GM23338 (cell line): ENCODE data around the gene MPPED2. TPM values are rescaled to one million over a fixed set of nuclear protein-coding genes. Genes with fewer than 3 reads are reported as not detected.

Experiments
- ATAC-seq: fragments of 200-7000 bp; cut with Tn5 transposase; 3 replicates; pipeline ENCODE4 v1.9.1; 2020
- DNase-seq: peaks from one replicate; pipeline ENCODE4 v3.0.0-alpha.2; 2015; ENCODE audit warnings: low spot score
- H2AFZ ChIP-seq: fragments of 200-600 bp; sonication (generic); 2 replicates; pipeline ENCODE4 v1.8.0; 2016; ENCODE audit warnings: antibody characterized with exemption, mild to moderate bottlenecking, moderate library complexity
- H3F3A ChIP-seq: fragments of 200-600 bp; sonication (generic); replicated peaks from 2 replicates; pipeline ENCODE4 v1.8.0; 2017; ENCODE audit warnings: antibody characterized with exemption, mixed run types, low read depth
- H3K27ac ChIP-seq: fragments of 200-600 bp; sonication (generic); 2 replicates; pipeline ENCODE4 v1.6.1; 2016; ENCODE audit warnings: low read depth
- H3K27me3 ChIP-seq: fragments of 200-600 bp; sonication (generic); 2 replicates; pipeline ENCODE4 v1.8.0; 2016; ENCODE audit warnings: mild to moderate bottlenecking, mixed run types, moderate library complexity; ENCODE audit not compliant: insufficient read depth
- H3K36me3 ChIP-seq: fragments of 200-600 bp; sonication (generic); 2 replicates; pipeline ENCODE4 v1.8.0; 2016; ENCODE audit warnings: mild to moderate bottlenecking; ENCODE audit not compliant: insufficient read depth
- H3K4me1 ChIP-seq: fragments of 200-600 bp; sonication (generic); 2 replicates; pipeline ENCODE4 v1.8.0; 2016; ENCODE audit warnings: mild to moderate bottlenecking, moderate library complexity; ENCODE audit not compliant: insufficient read depth
- H3K4me2 ChIP-seq: fragments of 200-600 bp; sonication (generic); 2 replicates; pipeline ENCODE4 v1.7.1; 2017; ENCODE audit warnings: mixed run types
- H3K4me3 ChIP-seq: fragments of 200-600 bp; sonication (generic); 2 replicates; pipeline ENCODE4 v1.6.1; 2016; ENCODE audit warnings: mixed run types
- H3K79me2 ChIP-seq: fragments of 200-600 bp; sonication (generic); replicated peaks from 2 replicates; pipeline ENCODE4 v1.8.0; 2017; ENCODE audit warnings: mild to moderate bottlenecking; ENCODE audit not compliant: insufficient read depth
- H3K9me2 ChIP-seq: fragments of 200-600 bp; sonication (generic); 2 replicates; pipeline ENCODE4 v1.8.0; 2017; ENCODE audit not compliant: insufficient read depth
- H4K20me1 ChIP-seq: fragments of 200-600 bp; sonication (generic); replicated peaks from 2 replicates; pipeline ENCODE4 v1.8.0; 2017; ENCODE audit warnings: mild to moderate bottlenecking; ENCODE audit not compliant: insufficient read depth
- H3K27ac Mint-ChIP-seq: 2 replicates; pipeline ENCODE4 v1.8.0; 2020; ENCODE audit warnings: inconsistent platforms, mild to moderate bottlenecking, moderate library complexity, mixed read lengths
- H3K27me3 Mint-ChIP-seq: 3 replicates; pipeline ENCODE4 v1.8.0; 2022; ENCODE audit warnings: low read depth, mild to moderate bottlenecking, moderate library complexity, mixed read lengths, inconsistent platforms; ENCODE audit not compliant: insufficient read depth, poor library complexity
- H3K36me3 Mint-ChIP-seq: 3 replicates; pipeline ENCODE4 v1.8.0; 2021; ENCODE audit warnings: low read depth, mild to moderate bottlenecking, inconsistent platforms, moderate library complexity, mixed read lengths
- H3K4me1 Mint-ChIP-seq: 3 replicates; pipeline ENCODE4 v1.8.0; 2020; ENCODE audit warnings: mild to moderate bottlenecking, inconsistent platforms, mixed read lengths
- H3K4me3 Mint-ChIP-seq: 3 replicates; pipeline ENCODE4 v1.8.0; 2021; ENCODE audit warnings: moderate library complexity, mild to moderate bottlenecking, inconsistent platforms, mixed read lengths
- H3K9me3 Mint-ChIP-seq: 3 replicates; pipeline ENCODE4 v1.8.0; 2020; ENCODE audit warnings: moderate library complexity, mild to moderate bottlenecking, inconsistent platforms, mixed read lengths
- CREB1 ChIP-seq: fragments of 250-450 bp; sonication (Bioruptor Pico); IDR thresholded peaks from 2 replicates; pipeline ENCODE4 v1.5.0; 2020; ENCODE audit warnings: low read depth, mild to moderate bottlenecking, moderate library complexity
- CTCF ChIP-seq, 2 experiments: fragments of 200-600 bp in 1 of 2; sonication (generic) in 1 of 2; conservative IDR thresholded peaks; 2 replicates each; pipeline versions ENCODE4 v1.5.1 to v1.6.1; 2016 to 2017; ENCODE audit warnings: antibody characterized with exemption in 2 of 2, low read depth in 2 of 2, mild to moderate bottlenecking in 2 of 2, moderate library complexity in 1 of 2
- EZH2 ChIP-seq: fragments of 200-600 bp; sonication (generic); IDR thresholded peaks from one replicate; pipeline ENCODE4 v1.8.0; 2017; ENCODE audit warnings: antibody characterized with exemption, mild to moderate bottlenecking, low read depth; ENCODE audit not compliant: unreplicated experiment
- JUNB ChIP-seq: IDR thresholded peaks from one replicate; pipeline ENCODE4 v1.6.1; 2016; ENCODE audit warnings: antibody characterized with exemption; ENCODE audit not compliant: unreplicated experiment
- NANOG ChIP-seq: IDR thresholded peaks from 2 replicates; pipeline ENCODE4 v1.6.1; 2016; ENCODE audit warnings: antibody characterized with exemption, borderline replicate concordance
- POLR2AphosphoS5 ChIP-seq: IDR thresholded peaks from 2 replicates; pipeline ENCODE4 v1.6.1; 2016; ENCODE audit warnings: antibody characterized with exemption, low read depth
- REST ChIP-seq: IDR thresholded peaks from one replicate; pipeline ENCODE4 v1.6.1; 2018; ENCODE audit warnings: antibody characterized with exemption; ENCODE audit not compliant: unreplicated experiment
- STAT1 ChIP-seq: IDR thresholded peaks from one replicate; pipeline ENCODE4 v1.6.1; 2016; ENCODE audit warnings: antibody characterized with exemption; ENCODE audit not compliant: unreplicated experiment
- ZNF331 ChIP-seq: fragments of 250-450 bp; sonication (Bioruptor Pico); IDR thresholded peaks from 2 replicates; pipeline ENCODE4 v1.5.0; 2020; ENCODE audit warnings: low read depth, mild to moderate bottlenecking, moderate library complexity
- polyA plus RNA-seq: library from polyadenylated mRNA; unstranded; fragments of >200 nt; fragmentation: Nextera tagmentation; extraction: Ambion mirVana; gene quantifications from 2 replicates; pipeline ENCODE4 v1.2.1, GENCODE V29; 2016
- total RNA-seq: library from RNA; depleted of rRNA; stranded (reverse); fragments of >200 nt; shearing (Covaris generic); gene quantifications from 2 replicates; pipeline ENCODE4 v1.2.3, GENCODE V29; 2014
- TF ChIP-seq, protein P1 (sequence below): fragments of 250-450 bp; sonication (Bioruptor Pico); IDR thresholded peaks from 2 replicates; pipeline ENCODE4 v1.5.0; 2020; ENCODE audit warnings: mild to moderate bottlenecking, moderate library complexity

MPPED2 gene
- total and polyA plus RNA-seq, 2 experiments from 2014 or later = 4.4 to 6.8 TPM

DNA sequence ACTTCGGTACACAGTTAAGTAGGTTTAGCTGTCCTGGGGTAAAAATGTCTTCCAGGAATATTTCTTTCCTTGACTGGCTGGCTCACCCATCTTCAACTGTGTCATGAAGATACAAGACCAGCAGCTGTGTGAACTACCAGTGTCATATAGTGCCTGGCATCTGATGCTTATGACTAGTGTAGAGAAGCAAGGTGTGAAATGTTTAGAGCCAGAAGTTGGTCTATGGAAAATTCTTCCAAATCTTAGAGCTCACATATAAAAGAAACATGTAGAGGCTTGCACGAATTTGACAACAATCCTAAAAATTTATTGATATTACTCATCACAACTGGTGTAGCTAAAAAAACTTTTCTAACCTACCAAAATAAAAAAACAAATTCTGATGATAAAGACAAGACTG lies 208.8 kb downstream of the MPPED2 start (continued):
- no peak for TF ChIP-seq REST

GRCh38 chr11:30370164-30370563 lies 216.0 kb downstream of the MPPED2 start:
- no peak for ATAC-seq
- DNase-seq = no peak
- TF ChIP-seq CTCF (conservative IDR thresholded peaks at IDR 0.05; ENCODE audit: low read depth in 2 of 2) = no peak
- TF ChIP-seq JUNB = no peak
- TF ChIP-seq REST = no peak
- no peak for TF ChIP-seq STAT1
- no peak for TF ChIP-seq NANOG
- no peak for TF ChIP-seq EZH2
- TF ChIP-seq ZNF331 = no peak
- no peak for TF ChIP-seq POLR2AphosphoS5
- TF ChIP-seq CREB1 (CRISPR knock-in tag) = no peak
- TF ChIP-seq, protein P1, sequence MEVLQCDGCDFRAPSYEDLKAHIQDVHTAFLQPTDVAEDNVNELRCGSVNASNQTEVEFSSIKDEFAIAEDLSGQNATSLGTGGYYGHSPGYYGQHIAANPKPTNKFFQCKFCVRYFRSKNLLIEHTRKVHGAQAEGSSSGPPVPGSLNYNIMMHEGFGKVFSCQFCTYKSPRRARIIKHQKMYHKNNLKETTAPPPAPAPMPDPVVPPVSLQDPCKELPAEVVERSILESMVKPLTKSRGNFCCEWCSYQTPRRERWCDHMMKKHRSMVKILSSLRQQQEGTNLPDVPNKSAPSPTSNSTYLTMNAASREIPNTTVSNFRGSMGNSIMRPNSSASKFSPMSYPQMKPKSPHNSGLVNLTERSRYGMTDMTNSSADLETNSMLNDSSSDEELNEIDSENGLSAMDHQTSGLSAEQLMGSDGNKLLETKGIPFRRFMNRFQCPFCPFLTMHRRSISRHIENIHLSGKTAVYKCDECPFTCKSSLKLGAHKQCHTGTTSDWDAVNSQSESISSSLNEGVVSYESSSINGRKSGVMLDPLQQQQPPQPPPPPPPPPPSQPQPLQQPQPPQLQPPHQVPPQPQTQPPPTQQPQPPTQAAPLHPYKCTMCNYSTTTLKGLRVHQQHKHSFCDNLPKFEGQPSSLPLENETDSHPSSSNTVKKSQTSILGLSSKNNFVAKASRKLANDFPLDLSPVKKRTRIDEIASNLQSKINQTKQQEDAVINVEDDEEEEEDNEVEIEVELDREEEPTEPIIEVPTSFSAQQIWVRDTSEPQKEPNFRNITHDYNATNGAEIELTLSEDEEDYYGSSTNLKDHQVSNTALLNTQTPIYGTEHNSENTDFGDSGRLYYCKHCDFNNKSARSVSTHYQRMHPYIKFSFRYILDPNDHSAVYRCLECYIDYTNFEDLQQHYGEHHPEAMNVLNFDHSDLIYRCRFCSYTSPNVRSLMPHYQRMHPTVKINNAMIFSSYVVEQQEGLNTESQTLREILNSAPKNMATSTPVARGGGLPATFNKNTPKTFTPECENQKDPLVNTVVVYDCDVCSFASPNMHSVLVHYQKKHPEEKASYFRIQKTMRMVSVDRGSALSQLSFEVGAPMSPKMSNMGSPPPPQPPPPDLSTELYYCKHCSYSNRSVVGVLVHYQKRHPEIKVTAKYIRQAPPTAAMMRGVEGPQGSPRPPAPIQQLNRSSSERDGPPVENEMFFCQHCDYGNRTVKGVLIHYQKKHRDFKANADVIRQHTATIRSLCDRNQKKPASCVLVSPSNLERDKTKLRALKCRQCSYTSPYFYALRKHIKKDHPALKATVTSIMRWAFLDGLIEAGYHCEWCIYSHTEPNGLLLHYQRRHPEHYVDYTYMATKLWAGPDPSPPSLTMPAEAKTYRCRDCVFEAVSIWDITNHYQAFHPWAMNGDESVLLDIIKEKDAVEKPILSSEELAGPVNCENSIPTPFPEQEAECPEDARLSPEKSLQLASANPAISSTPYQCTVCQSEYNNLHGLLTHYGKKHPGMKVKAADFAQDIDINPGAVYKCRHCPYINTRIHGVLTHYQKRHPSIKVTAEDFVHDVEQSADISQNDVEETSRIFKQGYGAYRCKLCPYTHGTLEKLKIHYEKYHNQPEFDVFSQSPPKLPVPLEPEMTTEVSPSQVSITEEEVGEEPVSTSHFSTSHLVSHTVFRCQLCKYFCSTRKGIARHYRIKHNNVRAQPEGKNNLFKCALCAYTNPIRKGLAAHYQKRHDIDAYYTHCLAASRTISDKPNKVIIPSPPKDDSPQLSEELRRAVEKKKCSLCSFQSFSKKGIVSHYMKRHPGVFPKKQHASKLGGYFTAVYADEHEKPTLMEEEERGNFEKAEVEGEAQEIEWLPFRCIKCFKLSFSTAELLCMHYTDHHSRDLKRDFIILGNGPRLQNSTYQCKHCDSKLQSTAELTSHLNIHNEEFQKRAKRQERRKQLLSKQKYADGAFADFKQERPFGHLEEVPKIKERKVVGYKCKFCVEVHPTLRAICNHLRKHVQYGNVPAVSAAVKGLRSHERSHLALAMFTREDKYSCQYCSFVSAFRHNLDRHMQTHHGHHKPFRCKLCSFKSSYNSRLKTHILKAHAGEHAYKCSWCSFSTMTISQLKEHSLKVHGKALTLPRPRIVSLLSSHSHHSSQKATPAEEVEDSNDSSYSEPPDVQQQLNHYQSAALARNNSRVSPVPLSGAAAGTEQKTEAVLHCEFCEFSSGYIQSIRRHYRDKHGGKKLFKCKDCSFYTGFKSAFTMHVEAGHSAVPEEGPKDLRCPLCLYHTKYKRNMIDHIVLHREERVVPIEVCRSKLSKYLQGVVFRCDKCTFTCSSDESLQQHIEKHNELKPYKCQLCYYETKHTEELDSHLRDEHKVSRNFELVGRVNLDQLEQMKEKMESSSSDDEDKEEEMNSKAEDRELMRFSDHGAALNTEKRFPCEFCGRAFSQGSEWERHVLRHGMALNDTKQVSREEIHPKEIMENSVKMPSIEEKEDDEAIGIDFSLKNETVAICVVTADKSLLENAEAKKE (CRISPR knock-in tag) = no peak

More at GRCh38 chr11:30370164-30370563, 216.0 kb downstream of the MPPED2 start:
- 0 out of 2 replicates have a peak, but pooled peaks cover 4% of the 10 kb centered on the region for H3K9me2 ChIP-seq
- H3K79me2 ChIP-seq = no peaks in the 10 kb centered on the region
- peaks cover 5% of the 10 kb centered on the region for H3K4me1 ChIP-seq
- no peaks in the 10 kb centered on the region for H3F3A ChIP-seq
- no peak overlapping the region for H3K27ac ChIP-seq
- Mint-ChIP-seq H3K4me3 (no peak overlapping the region), H3K27me3 (peaks cover 1% of the 10 kb centered on the region), H3K9me3 (no peaks in the 10 kb centered on the region; the same call in 1 of the 3 replicates), H3K4me1 (peaks cover 9% of the 10 kb centered on the region), H3K36me3 (no peaks in the 10 kb centered on the region), H3K27ac (no peak overlapping the region)
- no peaks in the 10 kb centered on the region for H3K36me3 ChIP-seq
- no peak overlapping the region for H3K4me2 ChIP-seq
- H3K27me3 ChIP-seq = no peaks in the 10 kb centered on the region
- no peaks in the 10 kb centered on the region for H4K20me1 ChIP-seq
- no peak overlapping the region for H2AFZ ChIP-seq
- no peak overlapping the region for H3K4me3 ChIP-seq
